Measurements from ENCODE around the gene SNX9.
"Not testable (repeated sequence)": the region's sequence is repeated elsewhere in the genome, so short reads cannot be mapped to it uniquely, and the experiment has no call there.

Gene SNX9

GRCh38 chr6:157929076-157929475 is 106.0 kb downstream of the SNX9 start:
- DNase-seq, result no peak

- DNase-seq, result no peak
Measured at GRCh38 chr6:157929765-157930319, 106.8 kb downstream of the SNX9 start.

GRCh38 chr6:157935786-157936185 is 112.7 kb downstream of the SNX9 start:
- DNase-seq, result no peak

- DNase-seq, result no peak
Measured at GRCh38 chr6:157937318-157937717, 114.3 kb downstream of the SNX9 start.

GRCh38 chr6:157937916-157938315 is 114.9 kb downstream of the SNX9 start:
- DNase-seq, result no peak

- not testable (repeated sequence) for DNase-seq
Measured at GRCh38 chr6:157940375-157941036, 117.5 kb downstream of the SNX9 start.

GRCh38 chr6:157941101-157941863 is 118.2 kb downstream of the SNX9 start:
- no peak for DNase-seq

GRCh38 chr6:157942351-157942750 is 119.3 kb downstream of the SNX9 start:
- DNase-seq, result no peak

GRCh38 chr6:157943249-157943963 is 120.4 kb downstream of the SNX9 start:
- no peak for DNase-seq

- no peak for DNase-seq
Measured at GRCh38 chr6:157943964-157944283, 120.9 kb downstream of the SNX9 start.

GRCh38 chr6:157944983-157945931 is 122.2 kb downstream of the SNX9 start:
- DNase-seq, result no peak

GRCh38 chr6:157946053-157946617 is 123.1 kb downstream of the SNX9 start:
- DNase-seq, result no peak

- no peak for DNase-seq
Measured at GRCh38 chr6:157946865-157947532, 124.0 kb downstream of the SNX9 start.

GRCh38 chr6:157950899-157951298 is 127.9 kb downstream of the SNX9 start:
- DNase-seq, result not testable (repeated sequence)

GRCh38 chr6:157951828-157952227 is 128.8 kb downstream of the SNX9 start:
- DNase-seq, result no peak

- no peak for DNase-seq
Measured at GRCh38 chr6:157952861-157953351, 129.9 kb downstream of the SNX9 start.

- no peak for DNase-seq
Measured at GRCh38 chr6:157953580-157954091, 130.6 kb downstream of the SNX9 start.

- no peak for DNase-seq
Measured at GRCh38 chr6:157954150-157955117, 131.4 kb downstream of the SNX9 start.

- no peak for DNase-seq
Measured at GRCh38 chr6:157955675-157956074, 132.6 kb downstream of the SNX9 start.
